ENCODE results near the gene PPP1R2.

- TF ChIP-seq POLR2AphosphoS5 (IDR thresholded peaks at IDR 0.05; ENCODE audit: borderline replicate concordance, low read depth, low read length) (no peak), EZH2 (IDR thresholded peaks at IDR 0.05) (no peak), FOXP2 (optimal IDR thresholded peaks at IDR 0.05; ENCODE audit: control extremely low read depth, extremely low read length, insufficient read depth) (no peak)
Observed at GRCh38 chr3:195468391-195468776, 74.7 kb downstream of the PPP1R2 start.
